Activated T-cell treated with anti-CD3 and anti-CD28 coated beads for 1 hour (primary cell): ENCODE measurements around the gene HPCAL4.

ENCODE experiments used
- DNase-seq: peaks from one replicate; pipeline ENCODE4 v3.0.0-alpha.2; 2020; ENCODE audit warnings: low read depth

Gene HPCAL4

GRCh38 chr1:39691383-39692151 is at the start of gene HPCAL4:
TSS of gene HPCAL4 (minus strand) at chr1:39691433. CDS start at chr1:39684603, 6,830 bp downstream.
- DNase-seq: peak; percentile 87

- DNase-seq: peak; percentile 96
Observed at GRCh38 chr1:39738622-39739366, 47.6 kb upstream of the HPCAL4 start, which contains the start of gene PPIE. TSS of gene PPIE (plus strand) at chr1:39738882. CDS start at chr1:39738901, 19 bp downstream.

GRCh38 chr1:39737546-39738169 is 46.4 kb upstream of the HPCAL4 start:
- no peak for DNase-seq

- DNase-seq: no peak
Observed at GRCh38 chr1:39735731-39736130, 44.5 kb upstream of the HPCAL4 start.

- no peak for DNase-seq
Observed at GRCh38 chr1:39733161-39733560, 41.9 kb upstream of the HPCAL4 start.

GRCh38 chr1:39732730-39733129 is 41.5 kb upstream of the HPCAL4 start:
- DNase-seq: no peak

GRCh38 chr1:39729842-39730241 is 38.6 kb upstream of the HPCAL4 start:
- no peak for DNase-seq

- DNase-seq: no peak
Observed at GRCh38 chr1:39729030-39729429, 37.8 kb upstream of the HPCAL4 start.

- no peak for DNase-seq
Observed at GRCh38 chr1:39727932-39728317, 36.7 kb upstream of the HPCAL4 start.

- DNase-seq: no peak
Observed at GRCh38 chr1:39727221-39727931, 36.1 kb upstream of the HPCAL4 start.

- DNase-seq: no peak
Observed at GRCh38 chr1:39726600-39726999, 35.4 kb upstream of the HPCAL4 start.

GRCh38 chr1:39722495-39722894 is 31.3 kb upstream of the HPCAL4 start:
- DNase-seq: no peak

GRCh38 chr1:39721664-39722063 is 30.4 kb upstream of the HPCAL4 start:
- DNase-seq: no peak

- no peak for DNase-seq
Observed at GRCh38 chr1:39720094-39720999, 29.1 kb upstream of the HPCAL4 start.

GRCh38 chr1:39717809-39718208 is 26.6 kb upstream of the HPCAL4 start:
- DNase-seq: no peak

GRCh38 chr1:39713557-39713956 is 22.3 kb upstream of the HPCAL4 start:
- DNase-seq: no peak

GRCh38 chr1:39711966-39712340 is 20.7 kb upstream of the HPCAL4 start:
- DNase-seq: no peak

- no peak for DNase-seq
Observed at GRCh38 chr1:39711104-39711965, 20.1 kb upstream of the HPCAL4 start.

GRCh38 chr1:39707506-39707905 is 16.3 kb upstream of the HPCAL4 start:
- no peak for DNase-seq

GRCh38 chr1:39704757-39705156 is 13.5 kb upstream of the HPCAL4 start:
- no peak for DNase-seq
